ENCODE data around the gene TTC32.

Gene TTC32

GRCh38 chr2:19848029-19848750, 53.6 kb downstream of the TTC32 start:
- Histone ChIP-seq H3K9me3 (ENCODE audit: low read length) (no peaks in the 10 kb centered on the region), H3K9me2 (ENCODE audit: low read depth, low read length) (no peaks in the 10 kb centered on the region), H3K27me3 (ENCODE audit: insufficient read depth, low read length) (no peaks in the 10 kb centered on the region), H3K4me2 (ENCODE audit: low read length) (no peak overlapping the region), H4K20me1 (ENCODE audit: insufficient read depth, low read length) (no peaks in the 10 kb centered on the region), H3K27ac (ENCODE audit: low read depth, low read length, poor library complexity, severe bottlenecking) (no peak overlapping the region), H3K36me3 (ENCODE audit: insufficient read depth, low read length) (no peaks in the 10 kb centered on the region), H3K79me2 (ENCODE audit: insufficient read depth, low read length) (no peaks in the 10 kb centered on the region), H3K9ac (ENCODE audit: low read length) (no peak overlapping the region), H3K4me1 (ENCODE audit: insufficient read depth, low read length, severe bottlenecking) (no peaks in the 10 kb centered on the region), H2AFZ (ENCODE audit: low read length) (no peak overlapping the region), H3K4me3 (ENCODE audit: low read depth, low read length, poor library complexity, severe bottlenecking) (no peak overlapping the region), H3F3A (ENCODE audit: insufficient read depth, low read length) (no peaks in the 10 kb centered on the region)
- TF ChIP-seq CTCF (IDR thresholded peaks at IDR 0.05; ENCODE audit: low read length), result no peak
- TF ChIP-seq EZH2 (IDR thresholded peaks at IDR 0.05; ENCODE audit: borderline replicate concordance, low read length), result no peak

- H3K4me3 ChIP-seq (ENCODE audit: low read depth, low read length, poor library complexity, severe bottlenecking), result no peak overlapping the region
- no peak for TF ChIP-seq EZH2 (IDR thresholded peaks at IDR 0.05; ENCODE audit: borderline replicate concordance, low read length)
- TF ChIP-seq CTCF (IDR thresholded peaks at IDR 0.05; ENCODE audit: low read length), result no peak
- no peak overlapping the region for H3K4me2 ChIP-seq (ENCODE audit: low read length)
- no peaks in the 10 kb centered on the region for H3K79me2 ChIP-seq (ENCODE audit: insufficient read depth, low read length)
- H3K9me3 ChIP-seq (ENCODE audit: low read length), result no peaks in the 10 kb centered on the region
- H4K20me1 ChIP-seq (ENCODE audit: insufficient read depth, low read length), result no peaks in the 10 kb centered on the region
- no peak overlapping the region for H2AFZ ChIP-seq (ENCODE audit: low read length)
- H3K36me3 ChIP-seq (ENCODE audit: insufficient read depth, low read length), result no peaks in the 10 kb centered on the region
- H3K27me3 ChIP-seq (ENCODE audit: insufficient read depth, low read length), result no peaks in the 10 kb centered on the region
- no peak overlapping the region for H3K27ac ChIP-seq (ENCODE audit: low read depth, low read length, poor library complexity, severe bottlenecking)
- no peaks in the 10 kb centered on the region for H3K9me2 ChIP-seq (ENCODE audit: low read depth, low read length)
- H3K9ac ChIP-seq (ENCODE audit: low read length), result no peak overlapping the region
- no peaks in the 10 kb centered on the region for H3K4me1 ChIP-seq (ENCODE audit: insufficient read depth, low read length, severe bottlenecking)
- no peaks in the 10 kb centered on the region for H3F3A ChIP-seq (ENCODE audit: insufficient read depth, low read length)
Observed at GRCh38 chr2:19847486-19847885, 54.3 kb downstream of the TTC32 start.

Data from OCI-LY1 (cell line).